Measurements from ENCODE around the gene CDS1. TPM values are rescaled to one million over a fixed set of nuclear protein-coding genes. Genes with fewer than 3 reads are reported as not detected.

The CDS1 gene
- total and polyA plus RNA-seq, 8 donors, result 3.2 to 62.6 (median 6.7) TPM

GRCh38 chr4:84615355-84615754, 32.4 kb downstream of the CDS1 start:
- Histone ChIP-seq H3K27ac (no peak overlapping the region), H3K9me3 (no peaks in the 10 kb centered on the region), H3K27me3 (no peaks in the 10 kb centered on the region), H3K4me1 (no peaks in the 10 kb centered on the region), H3K36me3 (peaks cover 0 to 11% (median 5%) of the 10 kb centered on the region in 4 donors), H3K4me3 (no peak overlapping the region)
- TF ChIP-seq POLR2AphosphoS5 (IDR thresholded peaks at IDR 0.05), result no peak
- TF ChIP-seq POLR2A (IDR thresholded peaks at IDR 0.05), result no peak
- no peak for TF ChIP-seq CTCF (IDR thresholded peaks at IDR 0.05)
- TF ChIP-seq EP300 (IDR thresholded peaks at IDR 0.05), result no peak
- intact Hi-C loops (cut with DNase I; ENCODE audit: low total_unique reads), result no loop called here
- WGBS, 5 donors, result 84 to 88% (median 85%) methylated on average over 5 of the region's 5 CpGs
- no peak for DNase-seq

GRCh38 chr4:84622959-84623358, 40.0 kb downstream of the CDS1 start:
- Histone ChIP-seq H3K27me3 (no peaks in the 10 kb centered on the region), H3K4me1 (no peaks in the 10 kb centered on the region), H3K27ac (no peak overlapping the region), H3K4me3 (no peak overlapping the region), H3K36me3 (peaks cover 0 to 6% (median 0%) of the 10 kb centered on the region in 4 donors), H3K9me3 (no peaks in the 10 kb centered on the region)
- intact Hi-C loops (cut with DNase I; ENCODE audit: low total_unique reads), result no loop called here
- no peak for TF ChIP-seq POLR2AphosphoS5 (IDR thresholded peaks at IDR 0.05)
- no peak for TF ChIP-seq POLR2A (IDR thresholded peaks at IDR 0.05)
- no peak for DNase-seq
- 28 to 69% (median 35%) methylated on average over 1 of the region's 1 CpG for WGBS, 5 donors

GRCh38 chr4:84623661-84624060, 40.7 kb downstream of the CDS1 start:
- intact Hi-C loops (cut with DNase I; ENCODE audit: low total_unique reads), result no loop called here
- Histone ChIP-seq H3K4me1 (no peaks in the 10 kb centered on the region), H3K36me3 (peaks cover 0 to 6% (median 0%) of the 10 kb centered on the region in 4 donors), H3K27ac (no peak overlapping the region), H3K9me3 (no peaks in the 10 kb centered on the region), H3K27me3 (no peaks in the 10 kb centered on the region), H3K4me3 (no peak overlapping the region)
- DNase-seq, result no peak
- TF ChIP-seq CTCF (IDR thresholded peaks at IDR 0.05) (no peak), EP300 (IDR thresholded peaks at IDR 0.05) (no peak), POLR2A (IDR thresholded peaks at IDR 0.05) (no peak), POLR2AphosphoS5 (IDR thresholded peaks at IDR 0.05) (no peak)
- 95 to 97% (median 97%) methylated on average over 10 to 11 of the region's 11 CpGs for WGBS, 5 donors

- Histone ChIP-seq H3K27me3 (no peaks in the 10 kb centered on the region), H3K4me3 (no peak overlapping the region), H3K27ac (no peak overlapping the region), H3K9me3 (no peaks in the 10 kb centered on the region), H3K4me1 (no peaks in the 10 kb centered on the region), H3K36me3 (peaks cover 0 to 3% (median 0%) of the 10 kb centered on the region in 4 donors)
- peak in 1 of 2 donors; percentile 6 for DNase-seq
- TF ChIP-seq POLR2A (IDR thresholded peaks at IDR 0.05), result no peak
- WGBS, 5 donors, result 79 to 87% (median 85%) methylated on average over 5 of the region's 5 CpGs
- intact Hi-C loops (cut with DNase I; ENCODE audit: low total_unique reads), result no loop called here
Observed at GRCh38 chr4:84626673-84627072, 43.7 kb downstream of the CDS1 start.

GRCh38 chr4:84631573-84631972, 48.6 kb downstream of the CDS1 start:
- Histone ChIP-seq H3K9me3 (no peaks in the 10 kb centered on the region), H3K27me3 (no peaks in the 10 kb centered on the region), H3K4me1 (no peaks in the 10 kb centered on the region), H3K36me3 (no peaks in the 10 kb centered on the region), H3K27ac (no peak overlapping the region), H3K4me3 (no peak overlapping the region)
- no peak for DNase-seq
- TF ChIP-seq POLR2AphosphoS5 (IDR thresholded peaks at IDR 0.05) (no peak), EP300 (IDR thresholded peaks at IDR 0.05) (no peak), CTCF (IDR thresholded peaks at IDR 0.05) (no peak), POLR2A (IDR thresholded peaks at IDR 0.05) (no peak)
- intact Hi-C loops (cut with DNase I; ENCODE audit: low total_unique reads), result no loop called here
- 81 to 93% (median 82%) methylated on average over 3 of the region's 3 CpGs for WGBS, 5 donors

Data from stomach (tissue), 9 donors.